SK-N-SH (cell line): ENCODE measurements around the gene LRRC3B.

Source experiments
- GATA2 ChIP-seq: sonication (generic); formaldehyde crosslinking; IDR thresholded peaks from 2 replicates; pipeline ENCODE4 v1.5.0; 2020; ENCODE audit warnings: mild to moderate bottlenecking, missing genetic modification reagents
- NFIC ChIP-seq: IDR thresholded peaks from 2 replicates; pipeline ENCODE4 v1.4.0; 2012; ENCODE audit warnings: borderline replicate concordance
- POLR2AphosphoS5 ChIP-seq: IDR thresholded peaks from 2 replicates; pipeline ENCODE4 v1.6.1; 2012; ENCODE audit warnings: low read depth, low read length
- RCOR1 ChIP-seq: fragments of 150-350 bp; IDR thresholded peaks from 2 replicates; pipeline ENCODE4 v1.6.1; 2017; ENCODE audit warnings: antibody characterized with exemption, low read length
- SIN3A ChIP-seq: IDR thresholded peaks from 2 replicates; pipeline ENCODE4 v1.6.1; 2012; ENCODE audit warnings: low read depth, mild to moderate bottlenecking, low read length, moderate library complexity, borderline replicate concordance
- TCF12 ChIP-seq: IDR thresholded peaks from 2 replicates; pipeline ENCODE4 v1.4.0; 2012
- YY1 ChIP-seq: IDR thresholded peaks from 2 replicates; pipeline ENCODE4 v1.4.0; 2012; ENCODE audit warnings: low read depth, mild to moderate bottlenecking
- TF ChIP-seq, protein P1 (sequence below): IDR thresholded peaks from 2 replicates; pipeline ENCODE4 v1.6.1; 2012; ENCODE audit warnings: mild to moderate bottlenecking, low read depth, low read length, moderate library complexity
- TF ChIP-seq, protein P2 (sequence below): fragments of 200-600 bp; sonication (generic); IDR thresholded peaks from 2 replicates; pipeline ENCODE4 v1.6.1; 2017; ENCODE audit warnings: antibody characterized with exemption, mild to moderate bottlenecking, moderate library complexity
- TF ChIP-seq, protein P3 (sequence below): fragments of 150-350 bp; IDR thresholded peaks from 2 replicates; pipeline ENCODE4 v1.6.1; 2016; ENCODE audit warnings: mild to moderate bottlenecking, low read depth, low read length
- TF ChIP-seq, protein P4 (sequence below): IDR thresholded peaks from 2 replicates; pipeline ENCODE4; 2012

DNA sequence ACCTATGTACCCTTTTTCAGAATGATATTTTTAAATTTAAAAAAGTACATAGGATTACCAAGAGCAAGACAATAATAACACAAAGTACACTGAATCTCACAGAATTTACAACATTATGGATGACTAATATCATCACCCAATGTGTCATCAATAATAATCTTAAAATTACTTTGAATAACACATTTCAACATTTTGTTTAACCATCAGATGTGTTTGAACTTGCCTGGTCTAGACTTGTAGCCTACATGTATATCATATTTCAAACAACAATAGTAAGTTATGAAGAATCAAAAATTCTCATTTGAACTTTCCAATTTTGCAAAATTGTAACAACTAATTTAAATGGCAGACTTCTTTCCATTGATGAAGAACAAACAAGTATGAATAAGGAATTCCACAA, 15.1 kb downstream of the LRRC3B start:
- TF ChIP-seq, protein P1, sequence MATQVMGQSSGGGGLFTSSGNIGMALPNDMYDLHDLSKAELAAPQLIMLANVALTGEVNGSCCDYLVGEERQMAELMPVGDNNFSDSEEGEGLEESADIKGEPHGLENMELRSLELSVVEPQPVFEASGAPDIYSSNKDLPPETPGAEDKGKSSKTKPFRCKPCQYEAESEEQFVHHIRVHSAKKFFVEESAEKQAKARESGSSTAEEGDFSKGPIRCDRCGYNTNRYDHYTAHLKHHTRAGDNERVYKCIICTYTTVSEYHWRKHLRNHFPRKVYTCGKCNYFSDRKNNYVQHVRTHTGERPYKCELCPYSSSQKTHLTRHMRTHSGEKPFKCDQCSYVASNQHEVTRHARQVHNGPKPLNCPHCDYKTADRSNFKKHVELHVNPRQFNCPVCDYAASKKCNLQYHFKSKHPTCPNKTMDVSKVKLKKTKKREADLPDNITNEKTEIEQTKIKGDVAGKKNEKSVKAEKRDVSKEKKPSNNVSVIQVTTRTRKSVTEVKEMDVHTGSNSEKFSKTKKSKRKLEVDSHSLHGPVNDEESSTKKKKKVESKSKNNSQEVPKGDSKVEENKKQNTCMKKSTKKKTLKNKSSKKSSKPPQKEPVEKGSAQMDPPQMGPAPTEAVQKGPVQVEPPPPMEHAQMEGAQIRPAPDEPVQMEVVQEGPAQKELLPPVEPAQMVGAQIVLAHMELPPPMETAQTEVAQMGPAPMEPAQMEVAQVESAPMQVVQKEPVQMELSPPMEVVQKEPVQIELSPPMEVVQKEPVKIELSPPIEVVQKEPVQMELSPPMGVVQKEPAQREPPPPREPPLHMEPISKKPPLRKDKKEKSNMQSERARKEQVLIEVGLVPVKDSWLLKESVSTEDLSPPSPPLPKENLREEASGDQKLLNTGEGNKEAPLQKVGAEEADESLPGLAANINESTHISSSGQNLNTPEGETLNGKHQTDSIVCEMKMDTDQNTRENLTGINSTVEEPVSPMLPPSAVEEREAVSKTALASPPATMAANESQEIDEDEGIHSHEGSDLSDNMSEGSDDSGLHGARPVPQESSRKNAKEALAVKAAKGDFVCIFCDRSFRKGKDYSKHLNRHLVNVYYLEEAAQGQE, result no peak
- TF ChIP-seq RCOR1 (no peak), TCF12 (no peak), SIN3A (no peak), POLR2AphosphoS5 (no peak), GATA2 (no peak), NFIC (no peak), YY1 (no peak)
- TF ChIP-seq, protein P2, sequence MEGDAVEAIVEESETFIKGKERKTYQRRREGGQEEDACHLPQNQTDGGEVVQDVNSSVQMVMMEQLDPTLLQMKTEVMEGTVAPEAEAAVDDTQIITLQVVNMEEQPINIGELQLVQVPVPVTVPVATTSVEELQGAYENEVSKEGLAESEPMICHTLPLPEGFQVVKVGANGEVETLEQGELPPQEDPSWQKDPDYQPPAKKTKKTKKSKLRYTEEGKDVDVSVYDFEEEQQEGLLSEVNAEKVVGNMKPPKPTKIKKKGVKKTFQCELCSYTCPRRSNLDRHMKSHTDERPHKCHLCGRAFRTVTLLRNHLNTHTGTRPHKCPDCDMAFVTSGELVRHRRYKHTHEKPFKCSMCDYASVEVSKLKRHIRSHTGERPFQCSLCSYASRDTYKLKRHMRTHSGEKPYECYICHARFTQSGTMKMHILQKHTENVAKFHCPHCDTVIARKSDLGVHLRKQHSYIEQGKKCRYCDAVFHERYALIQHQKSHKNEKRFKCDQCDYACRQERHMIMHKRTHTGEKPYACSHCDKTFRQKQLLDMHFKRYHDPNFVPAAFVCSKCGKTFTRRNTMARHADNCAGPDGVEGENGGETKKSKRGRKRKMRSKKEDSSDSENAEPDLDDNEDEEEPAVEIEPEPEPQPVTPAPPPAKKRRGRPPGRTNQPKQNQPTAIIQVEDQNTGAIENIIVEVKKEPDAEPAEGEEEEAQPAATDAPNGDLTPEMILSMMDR, result no peak
- TF ChIP-seq, protein P3, sequence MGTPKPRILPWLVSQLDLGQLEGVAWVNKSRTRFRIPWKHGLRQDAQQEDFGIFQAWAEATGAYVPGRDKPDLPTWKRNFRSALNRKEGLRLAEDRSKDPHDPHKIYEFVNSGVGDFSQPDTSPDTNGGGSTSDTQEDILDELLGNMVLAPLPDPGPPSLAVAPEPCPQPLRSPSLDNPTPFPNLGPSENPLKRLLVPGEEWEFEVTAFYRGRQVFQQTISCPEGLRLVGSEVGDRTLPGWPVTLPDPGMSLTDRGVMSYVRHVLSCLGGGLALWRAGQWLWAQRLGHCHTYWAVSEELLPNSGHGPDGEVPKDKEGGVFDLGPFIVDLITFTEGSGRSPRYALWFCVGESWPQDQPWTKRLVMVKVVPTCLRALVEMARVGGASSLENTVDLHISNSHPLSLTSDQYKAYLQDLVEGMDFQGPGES, result no peak
- TF ChIP-seq, protein P4, sequence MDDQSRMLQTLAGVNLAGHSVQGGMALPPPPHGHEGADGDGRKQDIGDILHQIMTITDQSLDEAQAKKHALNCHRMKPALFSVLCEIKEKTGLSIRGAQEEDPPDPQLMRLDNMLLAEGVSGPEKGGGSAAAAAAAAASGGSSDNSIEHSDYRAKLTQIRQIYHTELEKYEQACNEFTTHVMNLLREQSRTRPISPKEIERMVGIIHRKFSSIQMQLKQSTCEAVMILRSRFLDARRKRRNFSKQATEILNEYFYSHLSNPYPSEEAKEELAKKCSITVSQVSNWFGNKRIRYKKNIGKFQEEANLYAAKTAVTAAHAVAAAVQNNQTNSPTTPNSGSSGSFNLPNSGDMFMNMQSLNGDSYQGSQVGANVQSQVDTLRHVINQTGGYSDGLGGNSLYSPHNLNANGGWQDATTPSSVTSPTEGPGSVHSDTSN, result no peak
